HG02938 (cell line): ENCODE data around the gene PLXNB3.

Experiments
- ATAC-seq: cut with Tn5 transposase; IDR thresholded peaks from one replicate; pipeline ENCODE4 v1.9.1; 2021; ENCODE audit warnings: mild to moderate bottlenecking, moderate library complexity; ENCODE audit not compliant: unreplicated experiment

The PLXNB3 gene

GRCh38 chrX:153772316-153773217 is 8.5 kb downstream of the PLXNB3 start:
- no peak for ATAC-seq

- ATAC-seq: no peak
These were observed 9.2 kb downstream of the PLXNB3 start for GRCh38 chrX:153773218-153773611.

- ATAC-seq: no peak
These were observed 9.9 kb downstream of the PLXNB3 start for GRCh38 chrX:153773741-153774575.

DNA sequence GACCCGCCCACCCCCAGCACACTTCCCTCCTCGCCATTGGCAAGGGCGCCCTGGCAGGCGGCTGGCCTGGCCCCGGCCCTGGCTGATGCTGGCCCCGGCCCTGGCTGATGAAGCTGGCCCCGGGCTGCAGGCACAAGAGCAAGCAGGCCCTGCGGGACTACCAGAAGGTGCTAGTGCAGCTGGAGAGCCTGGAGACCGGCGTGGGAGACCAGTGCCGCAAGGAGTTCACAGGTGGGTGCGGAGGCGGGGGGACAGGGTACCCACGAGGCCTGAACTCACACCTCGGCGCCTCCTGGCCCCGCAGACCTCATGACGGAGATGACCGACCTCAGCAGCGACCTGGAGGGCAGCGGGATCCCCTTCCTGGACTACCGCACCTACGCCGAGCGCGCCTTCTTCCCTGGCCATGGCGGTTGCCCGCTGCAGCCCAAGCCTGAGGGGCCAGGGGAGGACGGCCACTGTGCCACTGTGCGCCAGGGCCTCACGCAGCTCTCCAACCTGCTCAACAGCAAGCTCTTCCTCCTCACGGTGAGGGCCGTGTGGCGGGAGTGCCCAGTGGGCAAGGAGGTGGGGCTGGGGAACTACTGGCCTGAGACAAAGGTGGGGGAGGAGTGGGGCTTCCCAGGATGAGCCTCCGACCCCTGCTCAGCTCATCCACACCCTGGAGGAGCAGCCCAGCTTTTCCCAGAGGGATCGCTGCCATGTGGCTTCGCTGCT is 10.7 kb downstream of the PLXNB3 start:
- ATAC-seq: no peak

DNA sequence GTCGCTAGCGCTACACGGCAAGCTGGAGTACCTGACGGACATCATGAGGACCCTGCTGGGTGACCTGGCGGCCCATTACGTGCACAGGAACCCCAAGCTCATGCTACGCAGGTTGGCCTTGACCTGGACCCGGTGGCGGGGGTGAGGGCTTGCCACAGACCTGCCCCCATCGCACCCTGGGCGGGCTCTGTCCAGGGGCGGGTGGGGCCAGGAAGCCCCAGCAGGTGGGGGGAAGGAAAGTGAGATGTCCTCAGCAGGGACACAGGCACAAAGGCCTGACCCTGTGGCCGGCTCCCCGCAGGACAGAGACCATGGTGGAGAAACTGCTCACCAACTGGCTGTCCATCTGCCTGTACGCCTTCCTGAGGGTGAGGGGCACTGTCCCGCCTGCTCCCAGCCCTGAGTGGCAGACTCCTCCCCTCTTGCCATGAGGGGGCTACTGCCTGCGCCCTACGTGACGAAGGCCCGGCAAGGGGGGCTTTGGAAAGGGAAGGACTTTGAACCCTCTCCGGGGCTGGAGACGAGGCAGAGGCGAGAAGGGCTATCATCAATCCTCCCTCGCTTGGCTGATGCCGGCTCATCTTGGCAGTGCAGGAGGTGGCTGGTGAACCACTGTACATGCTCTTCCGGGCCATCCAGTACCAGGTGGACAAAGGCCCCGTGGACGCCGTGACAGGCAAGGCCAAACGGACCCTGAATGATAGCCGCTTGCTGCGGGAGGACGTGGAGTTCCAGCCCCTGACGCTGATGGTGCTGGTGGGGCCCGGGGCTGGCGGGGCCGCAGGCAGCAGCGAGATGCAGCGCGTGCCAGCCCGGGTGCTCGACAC is 11.5 kb downstream of the PLXNB3 start:
- ATAC-seq: no peak

DNA sequence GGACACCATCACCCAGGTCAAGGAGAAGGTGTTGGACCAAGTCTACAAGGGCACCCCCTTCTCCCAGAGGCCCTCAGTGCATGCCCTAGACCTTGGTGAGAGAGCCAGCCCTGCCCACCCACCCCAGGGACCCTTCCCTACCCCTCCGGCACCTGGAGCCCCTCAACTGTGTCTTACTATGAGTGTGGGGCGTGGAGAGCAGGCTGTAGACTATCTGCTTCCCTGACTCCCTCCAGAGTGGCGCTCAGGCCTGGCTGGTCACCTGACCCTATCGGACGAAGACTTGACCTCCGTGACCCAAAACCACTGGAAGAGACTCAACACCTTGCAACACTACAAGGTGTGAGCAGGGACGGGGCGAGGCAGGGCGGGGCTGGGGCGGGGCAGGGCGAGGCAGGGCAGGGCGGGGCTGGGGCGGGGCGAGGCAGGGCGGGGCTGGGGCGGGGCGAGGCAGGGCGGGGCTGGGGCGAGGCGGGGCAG is 12.1 kb downstream of the PLXNB3 start:
- no peak for ATAC-seq

GRCh38 chrX:153776611-153777045 is 12.6 kb downstream of the PLXNB3 start:
- ATAC-seq: no peak

DNA sequence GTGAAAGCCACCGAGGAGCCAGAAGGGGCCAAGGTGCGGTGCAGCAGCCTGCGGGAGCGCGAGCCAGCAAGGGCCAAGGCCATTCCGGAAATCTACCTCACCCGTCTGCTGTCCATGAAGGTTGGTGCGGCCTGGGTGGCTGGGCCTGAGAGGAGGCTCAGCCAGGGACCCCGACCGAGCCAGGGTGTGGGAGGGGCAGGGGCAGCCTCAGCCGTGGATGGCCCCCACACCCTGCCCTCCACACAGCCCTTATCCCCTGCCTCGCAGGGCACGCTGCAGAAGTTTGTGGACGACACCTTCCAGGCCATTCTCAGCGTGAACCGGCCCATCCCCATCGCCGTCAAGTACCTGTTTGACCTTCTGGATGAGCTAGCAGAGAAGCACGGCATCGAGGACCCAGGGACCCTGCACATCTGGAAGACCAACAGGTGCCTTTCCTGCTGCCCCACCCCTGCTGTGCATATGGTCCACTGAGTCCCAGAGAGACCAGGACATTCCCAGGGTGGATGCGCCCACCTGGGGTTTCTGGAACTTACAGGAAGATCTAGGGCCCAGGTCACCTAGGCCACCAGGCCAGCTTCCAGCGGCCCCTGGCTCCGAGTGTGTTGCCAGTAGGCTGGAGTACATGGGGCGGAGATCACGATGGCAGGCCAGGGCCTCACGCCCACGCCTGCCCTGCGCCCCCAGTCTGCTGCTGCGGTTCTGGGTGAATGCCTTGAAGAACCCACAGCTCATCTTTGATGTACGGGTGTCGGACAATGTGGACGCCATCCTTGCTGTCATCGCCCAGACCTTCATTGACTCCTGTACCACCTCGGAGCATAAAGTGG is 13.4 kb downstream of the PLXNB3 start:
- no peak for ATAC-seq

DNA sequence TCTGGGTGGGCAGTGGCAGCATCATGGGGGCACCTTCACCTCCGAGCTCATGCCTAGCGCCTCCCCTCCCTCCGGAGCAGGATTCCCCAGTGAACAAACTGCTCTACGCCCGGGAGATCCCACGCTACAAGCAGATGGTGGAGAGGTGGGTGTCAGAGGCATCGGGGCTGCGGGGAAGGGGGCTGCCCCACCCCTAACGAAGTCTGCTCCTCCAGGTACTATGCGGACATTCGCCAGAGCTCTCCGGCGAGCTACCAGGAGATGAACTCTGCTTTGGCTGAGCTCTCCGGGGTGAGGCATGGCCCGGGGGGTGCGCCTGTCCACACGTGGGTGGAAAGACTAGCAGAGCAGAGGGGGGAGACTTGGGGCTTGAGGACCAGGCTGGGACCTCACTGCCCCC is 14.1 kb downstream of the PLXNB3 start:
- no peak for ATAC-seq

DNA sequence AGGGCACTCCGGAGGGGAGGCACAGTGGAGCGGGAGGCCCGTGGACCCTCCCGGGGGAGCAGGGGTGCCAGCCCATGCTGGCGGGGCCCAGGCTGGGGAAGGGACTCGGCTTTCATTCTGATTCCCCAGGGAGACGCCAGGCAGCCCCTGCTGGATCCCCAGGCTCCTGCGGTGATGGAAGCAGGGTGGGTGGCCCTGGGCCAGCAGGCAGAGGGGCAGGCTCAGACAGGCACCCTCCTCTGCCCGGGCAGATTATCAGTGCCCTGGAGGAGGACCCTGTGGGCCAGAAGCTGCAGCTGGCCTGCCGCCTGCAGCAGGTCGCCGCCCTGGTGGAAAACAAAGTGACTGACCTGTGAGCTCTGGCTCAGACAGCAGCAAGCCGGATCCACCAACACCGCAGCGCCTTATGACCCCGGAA is 14.6 kb downstream of the PLXNB3 start:
- ATAC-seq: no peak

DNA sequence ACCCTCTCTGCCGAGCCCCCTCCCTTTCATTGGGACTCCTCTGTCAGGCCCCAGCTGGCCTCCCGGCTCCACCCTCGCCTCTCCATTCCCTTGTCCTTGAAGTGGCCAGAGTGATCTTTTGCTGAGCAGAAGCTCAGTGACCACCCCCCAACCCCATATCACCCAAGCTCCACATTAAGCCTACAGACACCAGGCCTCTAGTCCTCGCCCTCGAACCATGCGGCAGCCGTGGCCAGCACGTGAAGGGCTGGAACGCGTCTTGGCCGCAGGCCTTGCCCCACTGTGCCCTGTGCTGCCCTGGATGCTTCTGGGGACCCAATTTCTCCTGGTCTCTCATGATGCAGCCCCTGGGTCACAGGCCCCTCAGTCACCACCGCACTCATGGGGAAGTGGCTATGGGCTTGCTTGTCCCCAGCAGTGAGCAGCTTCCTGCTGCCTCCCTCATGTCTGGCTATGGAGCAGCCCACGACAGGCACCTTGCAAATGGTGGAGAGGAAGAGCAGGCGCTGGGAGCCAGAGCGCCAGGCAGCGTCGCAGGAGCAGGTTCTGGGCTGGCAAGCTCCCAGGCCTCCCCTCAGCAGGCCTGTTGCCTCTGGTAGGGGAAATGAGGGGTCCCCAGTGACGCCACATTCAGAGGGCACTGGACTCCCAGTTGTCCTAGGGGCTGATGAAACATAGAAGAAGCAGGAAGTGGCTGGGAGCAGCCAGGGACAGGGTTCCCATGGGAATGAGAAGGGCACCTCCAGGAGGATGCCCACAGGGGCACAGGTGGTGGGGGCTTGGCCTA is 16.0 kb downstream of the PLXNB3 start:
- ATAC-seq: no peak

GRCh38 chrX:153780678-153781427 is 16.8 kb downstream of the PLXNB3 start, which contains the start of gene SRPK3:
SRPK3 (plus strand) TSS chrX:153781041; CDS start chrX:153781087, 46 bp downstream.
- no peak for ATAC-seq

DNA sequence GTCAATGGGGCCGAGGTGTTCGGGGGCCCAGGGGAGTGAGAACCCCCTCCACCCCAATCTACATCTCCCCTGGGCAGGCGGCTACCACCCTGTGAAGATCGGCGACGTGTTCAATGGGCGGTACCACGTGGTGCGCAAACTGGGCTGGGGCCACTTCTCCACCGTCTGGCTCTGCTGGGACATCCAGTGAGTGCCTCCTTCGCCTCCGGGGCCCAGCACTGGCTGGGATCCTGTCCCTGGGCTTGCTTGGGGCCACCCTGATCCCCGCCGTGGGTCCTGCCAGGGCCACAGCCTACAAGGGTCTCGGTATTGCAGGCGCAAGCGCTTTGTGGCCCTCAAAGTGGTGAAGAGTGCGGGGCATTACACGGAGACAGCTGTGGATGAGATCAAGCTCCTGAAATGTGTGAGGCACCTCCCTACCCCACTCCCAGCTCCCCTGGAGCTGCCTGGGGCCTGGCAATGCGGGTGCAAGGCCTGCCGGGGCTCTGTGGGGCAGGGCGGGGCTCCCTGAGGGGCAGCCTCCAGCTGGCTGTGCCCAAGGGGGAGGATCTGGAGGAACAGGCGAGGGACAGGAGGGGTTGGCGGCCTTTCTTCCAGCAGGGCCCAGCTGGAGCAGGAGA is 17.5 kb downstream of the PLXNB3 start:
- ATAC-seq: no peak

- no peak for ATAC-seq
These were observed 18.3 kb downstream of the PLXNB3 start for GRCh38 chrX:153782313-153782712.

DNA sequence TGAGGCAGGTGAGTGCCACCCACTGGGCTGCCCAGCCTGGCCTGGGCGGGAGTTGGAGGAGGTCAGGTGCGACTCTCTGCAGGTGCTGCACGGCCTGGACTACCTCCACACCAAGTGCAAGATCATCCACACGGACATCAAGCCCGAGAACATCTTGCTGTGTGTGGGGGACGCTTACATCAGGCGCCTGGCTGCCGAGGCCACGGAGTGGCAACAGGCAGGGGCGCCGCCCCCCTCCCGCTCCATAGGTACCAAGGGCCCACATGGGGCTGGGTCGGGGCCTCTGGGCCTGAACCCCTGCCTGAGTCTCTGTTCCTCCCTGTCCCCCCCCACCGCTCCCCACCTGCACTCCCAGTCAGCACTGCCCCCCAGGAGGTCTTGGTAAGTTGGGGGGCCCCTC is 18.8 kb downstream of the PLXNB3 start:
- no peak for ATAC-seq

- no peak for ATAC-seq
These were observed 19.4 kb downstream of the PLXNB3 start for GRCh38 chrX:153783378-153784013.
